SK-N-SH treated with all-trans-retinoic acid at 6 μM for 48 hours (cell line): ENCODE measurements around the gene CDC25C.

ENCODE experiments used
- ATAC-seq: fragments of 200-7000 bp; cut with Tn5 transposase; 3 replicates; pipeline ENCODE4 v1.9.1; 2020; ENCODE audit warnings: mild to moderate bottlenecking, moderate library complexity
- BACH2 ChIP-seq: fragments of 250-450 bp; sonication (Bioruptor Pico); IDR thresholded peaks from 2 replicates; pipeline ENCODE4 v1.9.0; 2021; ENCODE audit warnings: mild to moderate bottlenecking, borderline replicate concordance
- CREB5 ChIP-seq: fragments of 250-450 bp; sonication (Bioruptor Pico); IDR thresholded peaks from 2 replicates; pipeline ENCODE4 v1.5.1; 2020; ENCODE audit warnings: low read depth, mild to moderate bottlenecking, moderate library complexity
- CSDC2 ChIP-seq: fragments of 250-450 bp; sonication (Bioruptor Pico); IDR thresholded peaks from 2 replicates; pipeline ENCODE4 v1.5.0; 2020; ENCODE audit warnings: mild to moderate bottlenecking, moderate library complexity
- CSRNP3 ChIP-seq: fragments of 250-450 bp; sonication (Bioruptor Pico); IDR thresholded peaks from 2 replicates; pipeline ENCODE4 v1.5.1; 2021; ENCODE audit warnings: mild to moderate bottlenecking, moderate library complexity
- ESRRG ChIP-seq: fragments of 250-450 bp; sonication (Bioruptor Pico); IDR thresholded peaks from 2 replicates; pipeline ENCODE4 v1.6.1; 2021; ENCODE audit warnings: mild to moderate bottlenecking
- GLIS3 ChIP-seq: fragments of 250-450 bp; sonication (Bioruptor Pico); IDR thresholded peaks from 2 replicates; pipeline ENCODE4 v1.5.0; 2020; ENCODE audit warnings: mild to moderate bottlenecking, moderate library complexity
- ISL1 ChIP-seq: fragments of 250-450 bp; sonication (Bioruptor Pico); IDR thresholded peaks from 2 replicates; pipeline ENCODE4 v2.1.2; 2022; ENCODE audit warnings: mild to moderate bottlenecking, moderate library complexity
- OSR1 ChIP-seq: fragments of 250-450 bp; sonication (Bioruptor Pico); IDR thresholded peaks from 2 replicates; pipeline ENCODE4 v1.8.0; 2022; ENCODE audit warnings: moderate library complexity, mild to moderate bottlenecking, inconsistent platforms
- PATZ1 ChIP-seq: fragments of 250-450 bp; sonication (Bioruptor Pico); IDR thresholded peaks from 2 replicates; pipeline ENCODE4 v1.8.0; 2020; ENCODE audit warnings: mild to moderate bottlenecking, moderate library complexity, borderline replicate concordance
- PPARA ChIP-seq: fragments of 250-450 bp; sonication (Bioruptor Pico); IDR thresholded peaks from 2 replicates; pipeline ENCODE4 v1.5.0; 2020; ENCODE audit warnings: mild to moderate bottlenecking, borderline replicate concordance
- SNAI2 ChIP-seq: fragments of 250-450 bp; sonication (Bioruptor Pico); IDR thresholded peaks from 2 replicates; pipeline ENCODE4 v1.5.0; 2020; ENCODE audit warnings: mild to moderate bottlenecking, moderate library complexity
- TCF4 ChIP-seq: fragments of 250-450 bp; sonication (Bioruptor Pico); IDR thresholded peaks from 2 replicates; pipeline ENCODE4 v1.8.0; 2021; ENCODE audit warnings: mild to moderate bottlenecking, moderate library complexity, borderline replicate concordance
- TSHZ2 ChIP-seq: fragments of 250-450 bp; sonication (Bioruptor Pico); IDR thresholded peaks from 2 replicates; pipeline ENCODE4 v1.5.0; 2020; ENCODE audit warnings: mild to moderate bottlenecking, moderate library complexity
- ZC3H10 ChIP-seq: fragments of 250-450 bp; sonication (Bioruptor Pico); IDR thresholded peaks from 2 replicates; pipeline ENCODE4 v1.5.1; 2021; ENCODE audit warnings: mild to moderate bottlenecking, moderate library complexity
- ZFP3 ChIP-seq: fragments of 250-450 bp; sonication (Bioruptor Pico); IDR thresholded peaks from 2 replicates; pipeline ENCODE4 v1.5.0; 2020; ENCODE audit warnings: mild to moderate bottlenecking, moderate library complexity
- ZFP30 ChIP-seq: fragments of 450-650 bp; formaldehyde crosslinking; IDR thresholded peaks from 2 replicates; pipeline ENCODE4 v1.5.0; 2022; ENCODE audit warnings: mild to moderate bottlenecking, moderate library complexity
- ZNF565 ChIP-seq: fragments of 450-650 bp; formaldehyde crosslinking; conservative IDR thresholded peaks from 2 replicates; pipeline ENCODE4 v1.5.0; 2020; ENCODE audit warnings: low read depth, mild to moderate bottlenecking, moderate library complexity
- ZNF8 ChIP-seq: fragments of 450-650 bp; formaldehyde crosslinking; IDR thresholded peaks from 2 replicates; pipeline ENCODE4 v1.5.0; 2020; ENCODE audit warnings: mild to moderate bottlenecking, moderate library complexity

The CDC25C gene

GRCh38 chr5:138351517-138351916 lies 19.9 kb upstream of the CDC25C start (continued):
- no peak for TF ChIP-seq PATZ1 (CRISPR knock-in tag)
- no peak for TF ChIP-seq OSR1
- TF ChIP-seq CSDC2 (CRISPR knock-in tag): no peak

GRCh38 chr5:138351056-138351455 lies 19.5 kb upstream of the CDC25C start:
- TF ChIP-seq ZNF565 (CRISPR knock-in tag) (no peak), ISL1 (CRISPR knock-in tag) (no peak), ZNF8 (no peak), PPARA (no peak)
- ATAC-seq: no peak

- TF ChIP-seq CSDC2 (CRISPR knock-in tag): no peak
- ATAC-seq: no peak
Measured at GRCh38 chr5:138350563-138350890, 18.9 kb upstream of the CDC25C start.

- TF ChIP-seq TSHZ2 (CRISPR knock-in tag): no peak
- no peak for TF ChIP-seq CSDC2 (CRISPR knock-in tag)
- TF ChIP-seq CREB5 (CRISPR knock-in tag): no peak
- no peak for TF ChIP-seq ISL1 (CRISPR knock-in tag)
- TF ChIP-seq TCF4 (CRISPR knock-in tag): no peak
- ATAC-seq: no peak
Measured at GRCh38 chr5:138349852-138350562, 18.4 kb upstream of the CDC25C start.

GRCh38 chr5:138346889-138347288 lies 15.3 kb upstream of the CDC25C start:
- no peak for TF ChIP-seq TSHZ2 (CRISPR knock-in tag)
- no peak for TF ChIP-seq ESRRG (CRISPR knock-in tag)
- no peak for TF ChIP-seq BACH2 (CRISPR knock-in tag)
- TF ChIP-seq OSR1: no peak
- no peak for TF ChIP-seq CREB5 (CRISPR knock-in tag)
- no peak for TF ChIP-seq CSRNP3 (CRISPR knock-in tag)
- TF ChIP-seq ZFP30 (CRISPR knock-in tag): no peak
- TF ChIP-seq ZNF8: no peak
- TF ChIP-seq ZNF565 (CRISPR knock-in tag): no peak
- TF ChIP-seq SNAI2 (CRISPR knock-in tag): no peak
- TF ChIP-seq PATZ1 (CRISPR knock-in tag): no peak
- TF ChIP-seq GLIS3 (CRISPR knock-in tag): no peak
- TF ChIP-seq PPARA: no peak
- TF ChIP-seq ZFP3: no peak
- no peak for TF ChIP-seq ZC3H10 (CRISPR knock-in tag)
- no peak for TF ChIP-seq ISL1 (CRISPR knock-in tag)
- TF ChIP-seq TCF4 (CRISPR knock-in tag): no peak
- TF ChIP-seq CSDC2 (CRISPR knock-in tag): no peak
- TF ChIP-seq, all 23 proteins: peak for 0
- no peak for ATAC-seq
